ENCODE results near the gene ATG4C.
"Not testable (repeated sequence)": the region's sequence is repeated elsewhere in the genome, so short reads cannot be mapped to it uniquely, and the experiment has no call there.

The ATG4C gene

DNA sequence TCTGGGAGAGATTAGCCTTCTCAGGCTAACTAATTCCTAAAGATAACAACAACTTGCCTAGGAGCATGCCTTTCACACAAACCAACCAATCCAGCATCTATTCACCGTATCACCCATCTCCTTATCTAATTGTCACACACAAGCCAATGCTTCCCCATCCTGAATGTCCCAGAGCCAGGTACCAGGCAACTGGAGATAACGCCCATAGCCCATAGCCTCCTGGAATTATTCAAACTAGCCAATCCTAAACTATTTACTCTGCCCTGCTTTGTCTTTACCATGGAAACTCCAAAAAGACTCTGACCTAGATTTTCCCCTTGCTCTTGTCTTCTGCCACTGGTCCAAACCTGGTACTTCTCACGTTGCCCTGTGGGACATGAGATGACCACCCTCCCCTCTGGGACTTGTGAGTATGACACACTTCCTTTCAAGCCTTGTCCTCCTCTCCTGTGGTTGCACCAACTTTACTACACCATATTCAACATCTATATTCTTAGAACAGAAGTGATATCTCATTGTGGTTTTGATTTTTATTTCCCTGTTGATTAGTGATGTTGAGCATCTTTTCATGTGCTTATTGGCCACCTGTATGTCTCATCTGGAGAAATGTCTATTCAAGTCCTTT is 8.8 kb upstream of the ATG4C start:
- DNase-seq: no peak

GRCh38 chr1:62778208-62778607 is 5.7 kb upstream of the ATG4C start:
- DNase-seq: no peak

DNA sequence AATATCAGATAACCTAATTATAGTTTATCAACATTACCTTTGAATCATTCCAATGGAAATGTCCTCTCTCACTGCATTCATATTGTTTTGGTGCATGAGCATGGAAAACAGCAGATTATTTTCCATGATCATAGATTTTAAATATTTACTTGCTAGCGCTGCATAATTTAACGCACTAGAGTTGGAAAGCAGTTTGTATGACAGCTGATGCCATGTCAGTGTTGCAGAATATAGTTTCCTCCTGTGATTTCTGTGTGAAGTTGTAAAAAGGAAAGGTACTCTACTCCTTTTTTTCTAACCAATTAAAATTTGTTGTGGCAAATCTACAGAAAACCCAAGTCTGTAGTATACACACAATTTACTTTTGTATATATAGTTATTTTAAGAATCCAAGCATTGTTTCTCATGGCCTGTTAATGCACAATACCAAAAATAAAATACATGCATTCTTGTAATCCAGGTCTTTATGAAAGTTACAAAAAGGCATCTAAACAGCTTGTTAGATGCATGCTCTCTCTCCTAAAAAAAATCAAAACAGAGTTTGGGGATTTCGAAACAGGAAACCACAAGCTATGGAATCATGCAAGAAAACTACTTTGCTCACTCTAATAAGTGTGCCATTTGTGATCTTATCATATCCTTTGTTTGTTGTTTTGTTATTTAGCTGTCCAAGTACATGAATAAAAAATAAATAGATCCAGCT is 1.9 kb upstream of the ATG4C start:
- DNase-seq: no peak

DNA sequence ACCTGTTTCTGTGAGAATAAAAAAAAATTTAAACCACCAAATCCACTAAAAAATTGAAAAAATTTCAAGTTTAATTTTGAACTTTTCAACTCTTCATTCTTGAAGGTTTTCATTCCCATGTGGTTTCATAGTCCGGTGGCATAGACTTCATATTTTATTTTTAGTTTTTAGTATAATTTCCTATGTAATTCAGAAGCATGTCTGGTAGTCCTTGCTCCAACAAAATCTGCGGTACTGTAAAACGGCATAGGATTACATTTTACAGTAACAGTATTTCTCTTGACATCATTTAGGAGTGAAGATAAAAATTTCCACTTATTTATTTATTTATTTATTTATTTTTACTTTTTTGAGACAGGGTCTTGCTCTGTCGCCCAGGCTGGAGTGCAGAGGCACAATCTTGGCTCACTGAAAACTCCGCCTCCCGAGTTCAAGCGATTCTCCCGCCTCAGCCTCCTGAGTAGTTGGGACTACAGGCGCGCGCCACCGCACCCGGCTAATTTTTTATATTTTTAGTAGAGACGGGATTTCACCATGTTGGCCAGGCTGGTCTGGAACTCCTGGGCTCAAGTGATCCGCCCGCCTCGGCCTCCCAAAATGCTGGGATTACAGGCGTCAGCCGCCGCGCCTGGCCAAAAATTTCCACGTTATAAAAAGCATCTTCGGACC is 1.3 kb upstream of the ATG4C start:
- not testable (repeated sequence) for DNase-seq

DNA sequence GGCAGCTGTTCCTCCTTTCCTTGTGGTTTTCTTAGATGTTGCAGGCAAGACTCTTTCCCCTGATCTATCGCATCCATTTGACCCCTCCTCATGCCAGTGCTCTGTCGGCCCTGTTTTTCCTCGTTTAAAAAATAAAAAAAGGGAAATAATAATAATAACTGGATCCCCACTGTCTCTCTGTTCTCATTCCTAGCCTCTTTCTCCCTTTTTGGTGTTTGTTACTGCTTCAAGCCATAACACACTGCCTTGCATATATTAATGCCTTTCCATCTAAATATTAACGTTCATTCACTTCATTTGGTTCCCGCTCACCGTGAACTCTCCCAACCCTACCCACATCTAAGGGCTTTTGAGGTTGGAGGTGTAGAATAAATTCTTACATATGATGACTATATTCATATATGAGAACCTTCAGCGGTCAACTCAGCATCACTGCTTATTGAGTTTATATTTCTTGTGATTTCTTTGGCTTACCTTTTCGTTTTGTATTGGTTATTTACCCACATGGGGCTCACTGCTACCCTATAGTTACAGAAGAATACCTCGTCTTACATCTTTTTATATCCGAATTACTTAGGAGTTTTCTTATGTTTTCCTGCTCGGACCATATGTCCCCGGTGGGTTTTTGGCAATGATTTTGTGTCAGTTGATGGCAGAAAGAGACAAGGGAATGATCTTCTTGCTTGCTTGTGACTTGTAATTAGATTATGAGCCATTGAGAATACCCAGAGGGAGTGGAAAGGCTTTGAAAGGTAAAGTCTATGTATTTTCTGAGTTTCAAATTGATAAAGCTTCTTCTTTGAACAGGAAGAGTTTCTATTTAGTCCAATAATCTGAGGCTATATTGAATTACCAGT is 805 bp downstream of the ATG4C start:
- DNase-seq: no peak

DNA sequence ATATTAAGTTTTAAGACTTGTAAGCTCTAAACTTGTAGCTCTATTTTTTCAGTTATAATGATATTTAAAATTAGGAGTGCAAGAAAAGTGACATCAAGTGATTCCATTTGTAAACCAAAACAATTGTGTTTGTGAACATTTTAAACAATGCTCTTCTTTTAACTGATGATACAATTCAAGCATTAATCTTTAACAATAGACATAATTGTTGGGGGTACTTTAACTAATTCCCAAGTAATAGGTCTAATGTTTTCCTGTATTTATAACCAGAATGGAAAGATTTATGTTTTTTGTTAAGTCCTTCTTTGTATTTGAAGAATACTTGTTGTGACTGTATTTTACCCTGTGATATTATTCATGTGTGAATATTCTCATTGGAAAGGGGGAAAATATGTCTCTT is 6.8 kb downstream of the ATG4C start:
- DNase-seq: no peak

- no peak for DNase-seq
Observed at GRCh38 chr1:62794053-62794452, 10.1 kb downstream of the ATG4C start.

DNA sequence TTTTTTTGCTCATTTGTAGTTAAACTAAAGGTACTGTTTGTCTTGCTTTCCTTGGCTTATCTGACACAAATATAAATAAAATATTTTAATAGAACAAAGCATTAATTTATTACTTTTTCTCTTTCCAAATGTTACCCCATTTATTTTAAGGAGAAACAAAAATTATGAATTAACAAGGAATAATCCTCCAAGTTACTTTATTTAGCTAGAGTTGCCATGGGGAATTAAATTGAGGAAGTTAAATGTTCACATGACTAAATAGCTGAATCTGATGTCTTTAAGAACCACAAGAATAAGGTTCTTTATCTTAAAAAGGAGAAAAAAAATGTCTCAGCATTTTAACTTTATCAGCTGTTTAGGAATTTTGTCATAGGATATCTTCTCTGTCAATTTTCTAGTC is 12.3 kb downstream of the ATG4C start:
- no peak for DNase-seq

- no peak for DNase-seq
Observed at GRCh38 chr1:62799688-62800087, 15.8 kb downstream of the ATG4C start.

GRCh38 chr1:62800281-62800680 is 16.3 kb downstream of the ATG4C start:
- no peak for DNase-seq

- DNase-seq: no peak
Observed at GRCh38 chr1:62800825-62801306, 16.9 kb downstream of the ATG4C start.

- no peak for DNase-seq
Observed at GRCh38 chr1:62809788-62810187, 25.9 kb downstream of the ATG4C start.

GRCh38 chr1:62810420-62811274 is 26.7 kb downstream of the ATG4C start:
- no peak for DNase-seq

- no peak for DNase-seq
Observed at GRCh38 chr1:62823556-62823955, 39.6 kb downstream of the ATG4C start.

DNA sequence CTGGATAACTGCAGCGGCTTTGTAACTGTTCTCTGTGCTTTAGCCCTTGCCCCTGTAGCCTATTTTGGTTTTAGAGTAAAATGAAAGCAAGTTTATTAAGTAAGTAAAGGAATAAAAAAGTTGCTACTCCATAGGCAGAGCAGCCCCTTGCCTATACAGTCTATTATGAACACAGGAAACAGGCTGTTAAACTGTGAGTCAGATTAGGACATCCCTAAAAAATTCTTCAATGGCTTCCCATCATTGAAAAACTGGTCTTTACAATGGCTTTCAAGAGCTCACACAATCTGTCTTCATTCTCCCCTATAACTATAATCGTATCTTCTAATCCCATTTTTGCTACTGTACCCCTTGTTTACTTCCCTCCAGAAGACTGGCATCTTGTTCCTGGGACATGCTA is 43.0 kb downstream of the ATG4C start:
- no peak for DNase-seq

GRCh38 chr1:62827786-62828185 is 43.9 kb downstream of the ATG4C start:
- DNase-seq: not testable (repeated sequence)

- DNase-seq: no peak
Observed at GRCh38 chr1:62832276-62832675, 48.3 kb downstream of the ATG4C start.

DNA sequence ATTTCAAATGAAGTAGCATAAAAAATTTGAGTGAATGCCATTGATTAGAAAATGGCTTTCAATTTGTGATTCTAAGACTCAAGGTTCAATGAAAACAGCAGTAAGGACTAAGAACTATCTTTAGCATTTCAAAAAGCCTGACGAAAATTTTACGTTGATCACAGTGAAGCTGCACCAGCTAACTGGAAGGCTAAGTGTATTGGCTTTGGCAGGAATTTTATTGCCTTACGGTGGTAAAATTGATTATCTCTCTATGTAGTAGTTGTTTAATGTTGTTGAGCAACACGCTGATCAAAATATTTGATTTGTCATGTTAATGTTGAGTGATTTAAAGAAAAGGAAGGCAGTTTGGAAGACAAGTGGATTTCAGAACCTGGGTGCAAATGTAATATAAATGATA is 49.6 kb downstream of the ATG4C start:
- DNase-seq: no peak

- no peak for DNase-seq
Observed at GRCh38 chr1:62834400-62834961, 50.5 kb downstream of the ATG4C start.

DNA sequence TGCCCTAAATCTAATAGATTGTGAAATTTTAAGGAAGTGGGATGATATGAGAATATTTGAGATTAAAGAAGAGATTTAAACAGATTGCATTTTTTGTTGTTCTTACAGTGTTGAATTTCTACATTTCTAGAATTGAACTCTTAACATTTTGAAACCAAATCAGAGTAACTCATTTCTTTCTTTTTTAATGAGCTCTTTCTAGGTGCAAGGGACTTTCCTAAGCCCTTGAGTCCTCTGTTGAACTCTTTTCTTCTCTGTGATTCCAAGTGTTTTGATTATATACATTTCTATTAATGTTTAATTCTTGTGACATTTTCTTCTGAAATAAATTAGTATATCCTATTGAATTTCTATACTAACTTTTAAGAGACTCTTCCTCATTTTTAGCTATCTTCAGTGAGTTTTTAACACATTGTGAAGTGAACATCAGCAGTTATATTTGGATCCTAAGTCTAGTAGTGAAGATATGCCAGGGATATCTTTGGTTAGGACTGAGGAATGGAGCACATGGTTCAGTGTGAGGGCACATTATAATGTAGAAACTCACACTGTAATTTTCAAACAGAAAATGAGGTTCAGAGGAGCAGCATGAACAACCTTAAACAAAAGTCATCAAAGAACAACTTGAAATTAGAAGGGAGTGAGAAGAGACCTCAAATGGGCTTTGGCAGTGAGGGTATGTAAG is 53.1 kb downstream of the ATG4C start:
- DNase-seq: no peak

DNA sequence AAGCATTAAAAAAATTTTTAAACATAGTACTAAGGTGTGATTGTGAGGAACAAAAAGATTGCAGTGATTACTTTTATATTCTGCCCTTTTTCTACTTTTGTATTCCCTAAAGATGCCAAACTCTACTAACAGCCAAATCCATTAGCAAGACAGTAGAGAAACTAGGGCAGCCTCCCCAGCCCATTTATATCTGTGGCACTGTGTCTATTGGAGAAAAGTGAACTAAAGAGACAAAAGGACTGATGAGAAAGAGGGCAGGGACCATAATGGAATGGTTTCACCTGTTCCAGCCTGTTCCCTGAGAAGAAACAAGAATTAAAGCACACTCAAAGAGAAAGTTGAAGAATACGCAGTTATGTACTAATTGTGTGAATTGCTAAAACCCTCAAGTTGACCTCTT is 56.6 kb downstream of the ATG4C start:
- no peak for DNase-seq

All from activated gamma-delta T cell (primary cell).